ENCODE data around the gene SLFN13.
A peak's percentile ranks its signal among the peaks of the same experiment; 100 is the strongest.

Gene SLFN13

DNA sequence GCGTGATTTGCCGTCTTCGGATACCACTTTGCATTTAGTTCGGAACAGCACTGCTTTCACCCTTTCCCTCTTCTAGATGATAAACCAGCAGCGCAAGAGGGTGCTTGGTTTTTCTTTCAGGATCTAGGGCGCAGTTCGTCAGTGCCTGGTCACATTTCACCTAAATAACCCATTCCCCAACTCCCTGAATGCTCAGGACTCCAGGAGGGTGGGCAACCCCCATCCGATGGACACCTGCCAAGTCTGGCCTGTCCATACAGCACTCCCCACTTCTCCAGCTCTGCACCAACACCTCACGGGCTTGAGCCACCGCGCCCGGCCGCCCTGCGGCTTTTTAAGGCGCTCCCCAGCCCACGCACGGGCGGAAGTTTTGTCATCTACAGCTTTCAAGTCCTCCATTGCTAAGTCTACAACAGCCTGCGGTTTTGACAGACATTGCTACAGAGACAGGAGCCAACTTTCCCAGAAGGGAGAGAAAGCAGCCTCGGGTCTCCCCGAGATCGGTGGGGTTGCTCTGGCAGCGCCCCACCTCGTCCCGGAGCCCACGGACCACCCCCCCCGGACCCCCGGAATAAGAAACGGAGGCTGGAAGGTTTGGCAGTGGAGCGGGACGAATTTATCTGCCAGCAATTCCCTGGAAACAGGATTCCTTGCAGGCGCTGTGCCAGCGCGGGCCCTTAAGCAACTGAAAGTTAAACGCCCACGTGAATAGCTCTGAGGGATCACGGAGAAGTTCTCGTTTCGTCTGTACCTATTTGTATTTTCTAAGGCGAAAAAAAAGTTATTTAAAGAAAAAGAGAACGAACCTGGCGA lies 38.6 kb upstream of the SLFN13 start:
- peak overlapping the region; percentile 56 for H3K4me3 ChIP-seq (ENCODE audit: low read depth, low read length)
- peak; percentile 62 for DNase-seq (ENCODE audit: low read depth)
- TF ChIP-seq, protein P1, sequence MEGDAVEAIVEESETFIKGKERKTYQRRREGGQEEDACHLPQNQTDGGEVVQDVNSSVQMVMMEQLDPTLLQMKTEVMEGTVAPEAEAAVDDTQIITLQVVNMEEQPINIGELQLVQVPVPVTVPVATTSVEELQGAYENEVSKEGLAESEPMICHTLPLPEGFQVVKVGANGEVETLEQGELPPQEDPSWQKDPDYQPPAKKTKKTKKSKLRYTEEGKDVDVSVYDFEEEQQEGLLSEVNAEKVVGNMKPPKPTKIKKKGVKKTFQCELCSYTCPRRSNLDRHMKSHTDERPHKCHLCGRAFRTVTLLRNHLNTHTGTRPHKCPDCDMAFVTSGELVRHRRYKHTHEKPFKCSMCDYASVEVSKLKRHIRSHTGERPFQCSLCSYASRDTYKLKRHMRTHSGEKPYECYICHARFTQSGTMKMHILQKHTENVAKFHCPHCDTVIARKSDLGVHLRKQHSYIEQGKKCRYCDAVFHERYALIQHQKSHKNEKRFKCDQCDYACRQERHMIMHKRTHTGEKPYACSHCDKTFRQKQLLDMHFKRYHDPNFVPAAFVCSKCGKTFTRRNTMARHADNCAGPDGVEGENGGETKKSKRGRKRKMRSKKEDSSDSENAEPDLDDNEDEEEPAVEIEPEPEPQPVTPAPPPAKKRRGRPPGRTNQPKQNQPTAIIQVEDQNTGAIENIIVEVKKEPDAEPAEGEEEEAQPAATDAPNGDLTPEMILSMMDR (conservative IDR thresholded peaks at IDR 0.05; ENCODE audit: low read depth, low read length), result no peak

DNA sequence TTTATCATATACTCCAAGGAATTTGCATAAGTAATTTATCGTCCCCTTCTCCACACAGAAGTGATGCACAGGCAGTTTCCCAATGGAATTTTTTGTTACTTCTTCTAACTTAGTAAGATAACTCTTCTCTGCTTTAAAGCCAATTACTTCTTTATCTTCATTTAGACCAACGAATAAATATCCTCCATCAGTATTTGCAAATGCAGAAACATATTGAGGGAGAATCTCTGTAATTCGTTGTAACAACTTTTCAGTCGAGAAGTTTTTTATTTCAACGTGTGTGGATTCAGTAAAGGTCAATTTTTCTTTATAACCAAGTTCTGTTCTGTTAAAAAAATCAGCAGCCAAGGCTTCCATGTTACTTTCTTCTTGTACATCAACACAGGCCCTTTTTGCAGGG lies 30.7 kb upstream of the SLFN13 start:
- H3K4me3 ChIP-seq (ENCODE audit: low read depth, low read length), result no peak overlapping the region
- TF ChIP-seq, protein P1 (conservative IDR thresholded peaks at IDR 0.05; ENCODE audit: low read depth, low read length), result no peak
- no peak for DNase-seq (ENCODE audit: low read depth)

DNA sequence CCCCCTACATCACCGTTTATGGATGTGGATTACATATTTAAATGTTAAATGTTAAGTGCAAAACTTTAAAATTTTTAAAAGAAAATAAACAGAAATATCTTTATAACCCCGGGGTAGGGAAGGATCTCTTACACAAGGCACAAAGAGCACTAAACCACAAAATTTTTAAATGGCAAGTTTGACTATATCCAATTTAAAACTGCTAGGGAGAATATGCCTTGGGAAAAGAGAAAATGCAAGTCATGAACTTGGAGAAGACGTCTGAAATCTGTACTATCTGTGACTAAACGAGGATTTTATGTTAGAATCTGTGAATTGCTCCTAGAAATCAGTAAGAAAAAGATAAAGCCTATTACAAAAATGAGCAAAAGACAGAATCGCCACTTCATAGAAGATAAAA lies 28.7 kb upstream of the SLFN13 start:
- TF ChIP-seq, protein P1 (conservative IDR thresholded peaks at IDR 0.05; ENCODE audit: low read depth, low read length), result no peak
- H3K4me3 ChIP-seq (ENCODE audit: low read depth, low read length), result no peak overlapping the region
- no peak for DNase-seq (ENCODE audit: low read depth)

- H3K4me3 ChIP-seq (ENCODE audit: low read depth, low read length), result no peak overlapping the region
- DNase-seq (ENCODE audit: low read depth), result no peak
- TF ChIP-seq, protein P1 (conservative IDR thresholded peaks at IDR 0.05; ENCODE audit: low read depth, low read length), result no peak
Measured at GRCh38 chr17:35476283-35476820, 27.8 kb upstream of the SLFN13 start.

DNA sequence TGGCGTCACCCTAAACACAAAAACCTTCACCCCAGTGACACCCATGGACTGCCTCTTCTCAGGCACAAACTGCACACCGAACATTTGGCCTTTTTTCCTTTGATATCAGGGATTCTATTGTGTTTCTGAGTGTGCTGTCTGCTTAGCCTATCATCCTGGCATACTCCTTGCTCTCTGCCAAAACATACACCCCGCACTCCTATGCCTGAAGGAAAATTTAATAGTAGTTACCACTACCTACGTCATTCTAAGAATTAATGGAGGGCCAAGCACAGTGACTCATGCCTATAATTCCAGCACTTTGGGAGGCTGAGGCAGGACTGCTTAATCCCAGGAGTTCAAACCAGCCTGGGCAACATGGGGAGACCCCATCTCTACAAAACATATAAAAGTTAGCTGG lies 19.9 kb upstream of the SLFN13 start:
- no peak overlapping the region for H3K4me3 ChIP-seq (ENCODE audit: low read depth, low read length)
- DNase-seq (ENCODE audit: low read depth), result no peak
- TF ChIP-seq, protein P1 (conservative IDR thresholded peaks at IDR 0.05; ENCODE audit: low read depth, low read length), result no peak

DNA sequence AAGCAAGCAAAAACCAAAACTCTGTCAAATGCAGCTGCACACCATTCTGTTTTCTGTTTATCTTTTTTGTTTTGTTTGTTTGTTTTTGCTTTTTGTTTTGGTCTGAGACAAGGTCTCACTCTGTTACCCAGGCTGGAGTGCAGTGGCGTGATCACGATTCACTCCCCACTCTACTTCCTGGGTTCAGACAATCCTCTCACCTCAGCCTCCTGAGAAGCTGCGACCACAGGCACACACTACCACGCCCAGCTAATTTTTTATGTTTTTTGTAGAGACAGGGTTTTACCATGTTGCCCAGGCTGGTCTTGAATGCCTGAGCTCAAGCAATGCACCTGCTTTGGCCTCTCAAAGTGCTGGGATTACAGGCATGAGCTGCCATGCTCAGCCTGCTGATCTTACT lies 19.3 kb upstream of the SLFN13 start:
- no peak for DNase-seq (ENCODE audit: low read depth)
- TF ChIP-seq, protein P1 (conservative IDR thresholded peaks at IDR 0.05; ENCODE audit: low read depth, low read length), result no peak
- no peak overlapping the region for H3K4me3 ChIP-seq (ENCODE audit: low read depth, low read length)
